DND-41 (cell line): ENCODE data around the gene ELAC1.

Experiments used
- CTCF ChIP-seq: IDR thresholded peaks from 2 replicates; pipeline ENCODE4 v1.5.1; 2012; ENCODE audit warnings: borderline replicate concordance, low read length, moderate library complexity, mild to moderate bottlenecking; ENCODE audit not compliant: poor library complexity, severe bottlenecking; ENCODE audit errors: extremely low read depth
- EZH2 ChIP-seq: IDR thresholded peaks from 3 replicates; pipeline ENCODE4 v1.6.1; 2012; ENCODE audit warnings: borderline replicate concordance, low read depth, mild to moderate bottlenecking, moderate library complexity, low read length, inconsistent platforms; ENCODE audit not compliant: severe bottlenecking

GRCh38 chr18:50977037-50977760 is 9.4 kb downstream of the ELAC1 start:
- TF ChIP-seq EZH2, result no peak
- TF ChIP-seq CTCF, result no peak
